GM12873 (cell line): ENCODE results near the gene ATN1.

Experiments used
- TF ChIP-seq, protein P1 (sequence below): IDR thresholded peaks from 2 replicates; pipeline ENCODE4 v1.5.1; 2012; ENCODE audit warnings: low read depth, mild to moderate bottlenecking, moderate library complexity, low read length, control low read depth; ENCODE audit not compliant: insufficient read depth; ENCODE audit errors: missing control alignments

The ATN1 gene

DNA sequence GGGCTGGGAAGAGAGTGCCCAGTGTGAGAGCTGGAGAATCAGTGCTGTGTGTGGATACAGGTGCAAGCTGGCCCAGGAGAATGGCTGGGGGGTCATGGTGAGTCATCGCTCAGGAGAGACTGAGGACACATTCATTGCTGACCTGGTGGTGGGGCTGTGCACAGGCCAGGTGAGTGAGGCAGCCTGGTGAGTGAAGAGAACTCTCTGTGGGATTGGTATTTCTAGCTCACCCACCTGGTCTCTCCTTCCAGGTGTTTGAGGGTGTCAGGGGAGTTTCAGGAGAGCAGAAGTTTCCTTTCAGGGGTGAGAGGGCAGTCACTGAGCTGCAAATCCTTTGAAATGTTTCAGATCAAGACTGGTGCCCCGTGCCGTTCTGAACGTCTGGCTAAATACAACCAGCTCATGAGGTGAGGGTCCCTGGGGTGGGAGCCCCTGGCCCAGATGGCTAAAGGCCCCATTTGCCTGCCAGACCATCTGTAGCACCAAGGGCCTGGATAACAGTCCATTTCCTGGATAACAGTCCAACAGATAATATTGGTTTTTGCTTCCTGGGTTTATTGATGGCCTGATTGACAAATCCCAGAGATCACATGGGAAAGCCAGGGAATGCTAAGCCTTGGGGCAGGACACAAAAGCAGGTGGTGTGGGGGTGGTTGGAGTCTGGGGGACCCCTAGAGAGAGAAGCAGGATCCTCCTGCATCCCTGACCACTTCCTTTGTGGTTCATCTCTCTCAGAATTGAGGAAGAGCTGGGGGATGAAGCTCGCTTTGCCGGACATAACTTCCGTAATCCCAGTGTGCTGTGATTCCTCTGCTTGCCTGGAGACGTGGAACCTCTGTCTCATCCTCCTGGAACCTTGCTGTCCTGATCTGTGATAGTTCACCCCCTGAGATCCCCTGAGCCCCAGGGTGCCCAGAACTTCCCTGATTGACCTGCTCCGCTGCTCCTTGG, 5.5 kb upstream of the ATN1 start:
- TF ChIP-seq, protein P1, sequence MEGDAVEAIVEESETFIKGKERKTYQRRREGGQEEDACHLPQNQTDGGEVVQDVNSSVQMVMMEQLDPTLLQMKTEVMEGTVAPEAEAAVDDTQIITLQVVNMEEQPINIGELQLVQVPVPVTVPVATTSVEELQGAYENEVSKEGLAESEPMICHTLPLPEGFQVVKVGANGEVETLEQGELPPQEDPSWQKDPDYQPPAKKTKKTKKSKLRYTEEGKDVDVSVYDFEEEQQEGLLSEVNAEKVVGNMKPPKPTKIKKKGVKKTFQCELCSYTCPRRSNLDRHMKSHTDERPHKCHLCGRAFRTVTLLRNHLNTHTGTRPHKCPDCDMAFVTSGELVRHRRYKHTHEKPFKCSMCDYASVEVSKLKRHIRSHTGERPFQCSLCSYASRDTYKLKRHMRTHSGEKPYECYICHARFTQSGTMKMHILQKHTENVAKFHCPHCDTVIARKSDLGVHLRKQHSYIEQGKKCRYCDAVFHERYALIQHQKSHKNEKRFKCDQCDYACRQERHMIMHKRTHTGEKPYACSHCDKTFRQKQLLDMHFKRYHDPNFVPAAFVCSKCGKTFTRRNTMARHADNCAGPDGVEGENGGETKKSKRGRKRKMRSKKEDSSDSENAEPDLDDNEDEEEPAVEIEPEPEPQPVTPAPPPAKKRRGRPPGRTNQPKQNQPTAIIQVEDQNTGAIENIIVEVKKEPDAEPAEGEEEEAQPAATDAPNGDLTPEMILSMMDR, result no peak

DNA sequence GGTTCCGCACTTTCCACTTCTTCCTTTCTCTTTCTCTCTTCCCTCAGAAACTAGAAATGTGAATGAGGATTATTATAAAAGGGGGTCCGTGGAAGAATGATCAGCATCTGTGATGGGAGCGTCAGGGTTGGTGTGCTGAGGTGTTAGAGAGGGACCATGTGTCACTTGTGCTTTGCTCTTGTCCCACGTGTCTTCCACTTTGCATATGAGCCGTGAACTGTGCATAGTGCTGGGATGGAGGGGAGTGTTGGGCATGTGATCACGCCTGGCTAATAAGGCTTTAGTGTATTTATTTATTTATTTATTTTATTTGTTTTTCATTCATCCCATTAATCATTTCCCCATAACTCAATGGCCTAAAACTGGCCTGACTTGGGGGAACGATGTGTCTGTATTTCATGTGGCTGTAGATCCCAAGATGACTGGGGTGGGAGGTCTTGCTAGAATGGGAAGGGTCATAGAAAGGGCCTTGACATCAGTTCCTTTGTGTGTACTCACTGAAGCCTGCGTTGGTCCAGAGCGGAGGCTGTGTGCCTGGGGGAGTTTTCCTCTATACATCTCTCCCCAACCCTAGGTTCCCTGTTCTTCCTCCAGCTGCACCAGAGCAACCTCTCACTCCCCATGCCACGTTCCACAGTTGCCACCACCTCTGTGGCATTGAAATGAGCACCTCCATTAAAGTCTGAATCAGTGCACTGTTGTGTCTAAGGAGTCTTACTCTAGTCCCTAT, 4.6 kb upstream of the ATN1 start:
- TF ChIP-seq, protein P1, result no peak

DNA sequence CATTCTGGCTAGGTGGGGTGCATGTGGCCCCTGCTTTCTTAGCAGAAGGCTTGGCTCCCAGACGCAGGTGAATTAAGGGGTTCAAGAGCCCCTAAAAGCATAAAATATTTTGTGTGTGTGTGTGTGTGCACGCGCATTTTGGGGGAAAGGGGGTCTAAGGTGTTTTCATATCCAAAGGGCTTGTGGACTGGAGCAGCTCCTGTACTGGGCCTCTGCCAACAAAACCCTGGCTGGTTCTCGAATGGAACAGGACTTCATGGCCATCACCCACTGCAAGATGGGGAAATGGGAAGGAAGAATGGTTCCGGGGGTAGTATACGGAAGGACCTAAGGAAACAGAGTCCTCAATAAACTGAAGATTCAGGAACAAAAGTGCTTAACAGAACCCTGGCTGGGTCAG, 3.9 kb upstream of the ATN1 start:
- TF ChIP-seq, protein P1, result no peak

DNA sequence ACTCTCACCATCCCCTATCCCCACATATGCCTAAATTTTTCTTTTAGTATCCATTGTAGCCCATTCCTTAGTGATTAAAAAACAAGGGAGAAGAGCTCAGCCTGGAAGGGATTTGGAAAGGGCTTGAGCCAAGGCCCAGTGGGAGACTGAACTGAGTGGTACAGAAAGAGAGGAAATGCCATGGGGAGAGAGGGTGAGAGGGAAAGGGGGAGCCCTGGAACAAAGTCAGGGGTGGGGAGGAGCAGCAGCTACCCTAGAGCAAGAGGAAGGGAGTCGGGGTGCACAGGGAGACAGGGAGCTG, 2.6 kb upstream of the ATN1 start:
- TF ChIP-seq, protein P1, result no peak

DNA sequence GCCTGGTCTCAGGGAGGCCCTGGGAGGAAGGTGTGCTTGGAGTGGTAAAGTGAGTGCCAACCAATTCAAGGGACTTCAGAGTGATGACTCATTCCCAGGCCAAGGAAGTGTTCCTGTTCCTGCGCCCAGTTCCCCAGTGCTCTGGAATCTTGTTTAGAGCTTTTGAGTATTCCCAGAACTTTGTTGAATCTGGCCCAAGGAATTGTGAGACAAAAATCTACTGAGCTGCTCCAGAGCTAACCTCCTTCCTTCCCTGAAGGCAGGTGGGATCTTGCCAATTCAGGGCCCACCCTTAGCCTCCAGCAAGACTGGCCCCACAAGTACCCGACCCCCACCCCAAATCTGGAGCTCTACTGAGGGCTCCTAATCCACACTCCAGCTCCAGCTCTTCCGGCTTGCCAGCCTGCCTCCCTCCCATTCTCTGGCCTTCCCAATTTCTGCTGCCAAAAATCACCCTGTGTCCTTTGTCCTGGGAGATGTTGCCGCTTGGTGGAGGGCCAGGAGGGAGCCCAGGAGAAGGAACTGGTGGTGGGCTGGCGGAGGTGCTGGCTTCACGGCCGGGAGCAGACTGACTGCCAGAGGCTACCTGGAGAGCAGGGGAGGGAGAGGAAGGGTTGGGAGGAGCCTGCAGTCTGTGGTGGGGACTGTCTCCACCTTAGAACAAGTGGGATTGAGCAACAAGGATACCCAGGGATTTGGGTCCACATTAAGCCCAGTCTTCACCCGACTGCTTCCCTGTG, 2.0 kb upstream of the ATN1 start:
- TF ChIP-seq, protein P1, result no peak

DNA sequence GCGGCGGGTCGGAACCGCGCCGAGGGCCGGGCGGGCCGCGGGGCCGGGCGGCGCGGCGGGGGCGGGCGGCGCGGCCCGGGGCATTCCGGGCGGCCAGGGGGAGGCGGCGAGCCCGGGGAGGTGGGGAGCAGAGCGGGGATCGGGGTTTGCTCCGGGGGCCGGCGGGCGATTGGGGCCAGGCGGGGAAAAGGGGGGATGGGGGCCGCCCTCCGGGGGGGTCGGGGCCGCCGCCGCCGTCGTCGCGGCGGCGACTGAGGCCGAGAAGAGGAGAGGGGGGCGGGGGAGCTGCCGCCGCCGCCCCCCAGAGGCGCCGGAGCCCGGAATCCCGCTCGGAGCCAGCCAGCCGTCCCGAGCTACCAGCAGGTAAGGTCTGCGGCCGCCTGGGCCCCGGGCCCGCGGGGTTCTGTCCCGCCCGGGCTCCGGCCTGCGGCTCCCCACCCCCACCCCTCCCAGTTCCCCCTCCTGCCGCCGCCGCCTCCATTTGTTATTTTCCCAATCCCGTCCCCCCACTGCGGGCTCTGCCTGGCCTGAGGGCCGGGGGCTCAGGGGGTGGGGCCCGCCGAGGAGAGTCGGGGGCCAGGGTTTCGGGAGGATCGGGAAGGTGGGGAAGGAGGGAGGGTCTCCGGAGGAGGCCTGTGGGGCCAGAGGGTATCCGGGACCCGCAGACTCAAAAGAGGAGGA, 403 bp downstream of the ATN1 start:
- TF ChIP-seq, protein P1, result no peak
